Upper lobe of left lung (tissue), 4 donors: ENCODE results near the gene ENSA.

ENCODE experiments used
- EP300 ChIP-seq, 4 donors: sonication (generic); formaldehyde crosslinking; IDR thresholded peaks; one replicate each; pipeline ENCODE4 v1.5.1; 2017; ENCODE audit warnings: antibody characterized with exemption in 4 of 4, control low read depth in 2 of 4
- POLR2A ChIP-seq, 4 donors: fragments of 450-650 bp; IDR thresholded peaks; one replicate each; pipeline ENCODE4 v1.5.1; 2016 to 2017; ENCODE audit warnings: antibody characterized with exemption in 4 of 4, mild to moderate bottlenecking in 2 of 4
- POLR2AphosphoS5 ChIP-seq, 2 donors: sonication (generic); formaldehyde crosslinking; IDR thresholded peaks; one replicate each; pipeline ENCODE4 v1.5.1; 2017; ENCODE audit warnings: antibody characterized with exemption in 2 of 2
- TF ChIP-seq, protein P1 (sequence below), 6 experiments: fragments of 450-650 bp in 4 of 6; fragments of 200-600 bp in 2 of 6; sonication (generic) in 2 of 6; IDR thresholded peaks; one replicate each; pipeline ENCODE4 v1.5.1; 2016 to 2019; ENCODE audit warnings: antibody characterized with exemption in 6 of 6

DNA sequence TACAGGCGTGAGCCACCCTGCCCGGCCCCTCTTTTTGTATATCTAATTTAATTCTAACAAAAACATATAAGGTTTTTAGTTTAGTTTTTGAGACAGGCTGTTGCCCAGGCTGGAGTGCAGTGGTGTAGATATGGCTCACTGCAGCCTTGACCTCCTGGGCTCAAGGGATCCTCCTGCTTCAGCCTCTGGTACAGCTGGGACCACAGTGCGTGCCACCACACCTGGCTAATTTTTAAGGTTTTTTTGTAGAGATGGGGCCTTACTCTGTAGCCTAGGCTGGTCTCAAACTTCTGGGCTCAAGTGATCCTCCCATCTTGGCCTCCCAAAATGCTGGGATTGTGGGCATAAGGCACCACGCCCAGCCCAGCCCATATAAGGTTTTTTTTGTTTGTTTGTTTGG lies 18.8 kb downstream of the ENSA start:
- TF ChIP-seq, protein P1, sequence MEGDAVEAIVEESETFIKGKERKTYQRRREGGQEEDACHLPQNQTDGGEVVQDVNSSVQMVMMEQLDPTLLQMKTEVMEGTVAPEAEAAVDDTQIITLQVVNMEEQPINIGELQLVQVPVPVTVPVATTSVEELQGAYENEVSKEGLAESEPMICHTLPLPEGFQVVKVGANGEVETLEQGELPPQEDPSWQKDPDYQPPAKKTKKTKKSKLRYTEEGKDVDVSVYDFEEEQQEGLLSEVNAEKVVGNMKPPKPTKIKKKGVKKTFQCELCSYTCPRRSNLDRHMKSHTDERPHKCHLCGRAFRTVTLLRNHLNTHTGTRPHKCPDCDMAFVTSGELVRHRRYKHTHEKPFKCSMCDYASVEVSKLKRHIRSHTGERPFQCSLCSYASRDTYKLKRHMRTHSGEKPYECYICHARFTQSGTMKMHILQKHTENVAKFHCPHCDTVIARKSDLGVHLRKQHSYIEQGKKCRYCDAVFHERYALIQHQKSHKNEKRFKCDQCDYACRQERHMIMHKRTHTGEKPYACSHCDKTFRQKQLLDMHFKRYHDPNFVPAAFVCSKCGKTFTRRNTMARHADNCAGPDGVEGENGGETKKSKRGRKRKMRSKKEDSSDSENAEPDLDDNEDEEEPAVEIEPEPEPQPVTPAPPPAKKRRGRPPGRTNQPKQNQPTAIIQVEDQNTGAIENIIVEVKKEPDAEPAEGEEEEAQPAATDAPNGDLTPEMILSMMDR (IDR thresholded peaks at IDR 0.05) = no peak
- TF ChIP-seq POLR2AphosphoS5 (IDR thresholded peaks at IDR 0.05) = no peak
- TF ChIP-seq POLR2A (IDR thresholded peaks at IDR 0.05) = no peak
- no peak for TF ChIP-seq EP300 (IDR thresholded peaks at IDR 0.05)
